AG09319 (cell line): ENCODE data around the gene MCEE.
"Not testable (repeated sequence)": the region's sequence is repeated elsewhere in the genome, so short reads cannot be mapped to it uniquely, and the experiment has no call there.

ENCODE experiments used
- DNase-seq: peaks from one replicate; pipeline ENCODE4 v3.0.0-alpha.2; 2010; ENCODE audit warnings: low read depth; ENCODE audit errors: extremely low read depth
- TF ChIP-seq, protein P1 (sequence below): IDR thresholded peaks from 2 replicates; pipeline ENCODE4 v1.5.1; 2011; ENCODE audit warnings: low read depth, mild to moderate bottlenecking, inconsistent platforms, low read length, moderate library complexity

The MCEE gene

DNA sequence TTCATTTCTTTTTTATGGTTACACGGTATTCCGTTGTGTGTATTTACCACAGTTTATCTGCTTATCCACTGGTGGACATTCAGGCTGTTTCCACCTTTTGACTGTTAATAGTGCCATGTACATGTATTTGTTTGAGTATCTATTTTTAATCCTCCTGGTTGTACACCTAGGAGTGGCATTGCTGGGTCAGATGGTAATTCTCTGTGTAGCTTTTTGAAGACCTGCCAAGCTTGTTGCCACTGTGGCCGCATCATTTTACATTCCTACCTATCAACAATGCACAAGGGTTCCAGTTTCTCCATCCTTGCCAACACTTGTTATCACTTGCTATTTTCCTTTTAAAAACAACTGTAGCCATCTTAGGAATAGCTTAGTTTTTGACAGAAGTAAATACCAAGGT lies 13.8 kb upstream of the MCEE start:
- TF ChIP-seq, protein P1, sequence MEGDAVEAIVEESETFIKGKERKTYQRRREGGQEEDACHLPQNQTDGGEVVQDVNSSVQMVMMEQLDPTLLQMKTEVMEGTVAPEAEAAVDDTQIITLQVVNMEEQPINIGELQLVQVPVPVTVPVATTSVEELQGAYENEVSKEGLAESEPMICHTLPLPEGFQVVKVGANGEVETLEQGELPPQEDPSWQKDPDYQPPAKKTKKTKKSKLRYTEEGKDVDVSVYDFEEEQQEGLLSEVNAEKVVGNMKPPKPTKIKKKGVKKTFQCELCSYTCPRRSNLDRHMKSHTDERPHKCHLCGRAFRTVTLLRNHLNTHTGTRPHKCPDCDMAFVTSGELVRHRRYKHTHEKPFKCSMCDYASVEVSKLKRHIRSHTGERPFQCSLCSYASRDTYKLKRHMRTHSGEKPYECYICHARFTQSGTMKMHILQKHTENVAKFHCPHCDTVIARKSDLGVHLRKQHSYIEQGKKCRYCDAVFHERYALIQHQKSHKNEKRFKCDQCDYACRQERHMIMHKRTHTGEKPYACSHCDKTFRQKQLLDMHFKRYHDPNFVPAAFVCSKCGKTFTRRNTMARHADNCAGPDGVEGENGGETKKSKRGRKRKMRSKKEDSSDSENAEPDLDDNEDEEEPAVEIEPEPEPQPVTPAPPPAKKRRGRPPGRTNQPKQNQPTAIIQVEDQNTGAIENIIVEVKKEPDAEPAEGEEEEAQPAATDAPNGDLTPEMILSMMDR, result no peak
- no peak for DNase-seq

DNA sequence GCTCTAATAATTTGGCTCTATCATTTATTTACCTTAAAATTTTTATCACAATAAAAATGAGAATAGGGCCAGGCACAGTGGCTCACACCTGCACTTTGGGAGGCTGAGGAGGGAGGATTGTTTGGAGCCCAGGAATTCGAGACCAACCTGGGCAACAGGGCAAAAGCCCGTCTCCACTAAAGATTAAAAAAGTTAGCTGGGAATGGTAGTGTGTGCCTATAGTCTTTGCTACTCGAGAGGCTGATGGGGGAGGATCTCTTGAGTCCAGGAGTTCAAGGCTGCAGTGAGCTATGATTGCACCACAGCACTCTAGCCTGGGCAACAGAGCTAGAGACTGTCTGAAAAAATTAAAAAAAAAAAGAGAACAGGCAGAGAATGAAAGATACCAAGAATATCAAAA lies 6.1 kb upstream of the MCEE start:
- TF ChIP-seq, protein P1, result no peak

GRCh38 chr2:71133603-71134002 lies 3.6 kb upstream of the MCEE start:
- TF ChIP-seq, protein P1, result no peak
- DNase-seq, result no peak

More for the DNA sequence above, 6.1 kb upstream of the MCEE start:
- DNase-seq, result no peak

DNA sequence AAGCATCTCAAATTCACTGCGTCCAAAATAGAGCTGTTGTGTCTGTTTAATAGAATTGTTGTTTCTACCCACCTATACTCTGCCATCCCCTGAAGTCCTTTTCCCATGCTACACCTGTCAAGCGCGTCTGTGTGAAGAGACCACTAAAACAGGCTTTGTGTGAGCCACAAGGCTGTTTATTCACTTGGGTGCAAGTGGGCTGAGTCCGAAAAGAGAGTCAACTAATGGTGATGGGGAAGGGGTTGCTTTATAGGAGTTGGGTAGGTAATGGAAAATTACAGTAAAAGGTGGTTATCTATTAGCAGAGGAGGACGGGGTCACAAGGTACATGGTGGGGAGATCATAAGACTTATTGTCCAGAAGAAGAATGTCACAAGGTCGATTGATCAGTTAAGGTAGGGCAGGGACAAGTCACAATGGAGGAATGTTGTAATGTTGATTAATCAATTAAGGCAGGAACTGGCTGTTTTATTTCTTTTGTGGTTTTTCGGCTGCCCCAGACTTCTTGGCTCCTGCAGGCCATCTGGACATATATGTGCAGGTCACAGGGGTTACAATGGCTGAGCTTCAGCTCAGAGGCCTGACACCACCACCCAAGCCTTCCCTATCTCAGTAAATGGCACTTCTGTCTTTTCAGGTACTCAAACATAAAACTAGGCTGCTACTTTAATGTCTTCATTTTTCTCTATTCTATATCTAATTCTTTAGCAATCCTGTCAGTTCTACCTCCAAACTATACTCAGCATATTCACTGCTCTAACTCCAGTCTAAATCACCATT lies 1.5 kb upstream of the MCEE start:
- not testable (repeated sequence) for DNase-seq

GRCh38 chr2:71130905-71131244 lies 846 bp upstream of the MCEE start:
- TF ChIP-seq, protein P1, result no peak
- no peak for DNase-seq

DNA sequence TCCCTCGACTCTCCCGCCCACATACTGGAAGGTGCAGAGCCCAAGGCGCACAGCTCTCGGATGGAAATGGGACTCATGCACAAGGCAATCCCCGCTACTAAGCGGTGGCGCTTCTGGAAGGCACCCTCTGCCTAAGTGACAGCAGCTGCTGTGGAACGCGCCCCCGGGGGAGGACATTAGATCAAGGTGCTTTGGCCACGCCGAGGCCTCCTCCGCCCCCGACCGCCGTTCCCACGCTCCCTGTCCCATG lies 202 bp downstream of the MCEE start:
- TF ChIP-seq, protein P1, result no peak
- peak; percentile 12 for DNase-seq

- DNase-seq, result no peak
- TF ChIP-seq, protein P1, result no peak
Measured at GRCh38 chr2:71129114-71129901, 721 bp downstream of the MCEE start.

GRCh38 chr2:71126957-71127356 lies 3.1 kb downstream of the MCEE start:
- TF ChIP-seq, protein P1, result no peak
- DNase-seq, result no peak
